ENCODE results near the gene EPO.
"Not testable (repeated sequence)": the region's sequence is repeated elsewhere in the genome, so short reads cannot be mapped to it uniquely, and the experiment has no call there.

EPO gene

GRCh38 chr7:100705753-100706671, 14.3 kb upstream of the EPO start, which contains the start of gene POP7:
Gene POP7, plus strand, starts transcription at chr7:100706121. Its CDS starts 710 bp downstream, at chr7:100706831.
- peak; percentile 100 for DNase-seq

- DNase-seq: no peak
Measured at GRCh38 chr7:100706672-100707311, 13.5 kb upstream of the EPO start.

GRCh38 chr7:100708395-100708794, 11.9 kb upstream of the EPO start:
- no peak for DNase-seq

GRCh38 chr7:100710452-100710851, 9.8 kb upstream of the EPO start:
- DNase-seq: no peak

GRCh38 chr7:100711369-100711768, 8.9 kb upstream of the EPO start:
- no peak for DNase-seq

- DNase-seq: no peak
Measured at GRCh38 chr7:100714725-100715124, 5.5 kb upstream of the EPO start.

GRCh38 chr7:100717073-100717472, 3.2 kb upstream of the EPO start:
- DNase-seq: not testable (repeated sequence)

GRCh38 chr7:100719523-100720278, 567 bp upstream of the EPO start:
- peak; percentile 48 for DNase-seq

GRCh38 chr7:100720671-100721504, 620 bp downstream of the EPO start:
- no peak for DNase-seq

GRCh38 chr7:100721505-100721812, 1.2 kb downstream of the EPO start:
- no peak for DNase-seq

GRCh38 chr7:100722480-100723212, 2.4 kb downstream of the EPO start:
- no peak for DNase-seq

- DNase-seq: no peak
Measured at GRCh38 chr7:100723732-100724275, 3.5 kb downstream of the EPO start.

GRCh38 chr7:100724364-100724763, 4.1 kb downstream of the EPO start:
- not testable (repeated sequence) for DNase-seq

- DNase-seq: no peak
Measured at GRCh38 chr7:100726996-100727761, 6.9 kb downstream of the EPO start.

GRCh38 chr7:100728196-100728595, 7.9 kb downstream of the EPO start:
- DNase-seq: no peak

- DNase-seq: no peak
Measured at GRCh38 chr7:100730136-100730800, 10.0 kb downstream of the EPO start.

- no peak for DNase-seq
Measured at GRCh38 chr7:100731937-100732636, 11.8 kb downstream of the EPO start.

- DNase-seq: no peak
Measured at GRCh38 chr7:100735730-100736129, 15.5 kb downstream of the EPO start.

- DNase-seq: no peak
Measured at GRCh38 chr7:100736671-100737070, 16.4 kb downstream of the EPO start.

GRCh38 chr7:100739934-100740333, 19.7 kb downstream of the EPO start:
- no peak for DNase-seq

Measured in OCI-M1 (cell line).